OCI-LY1 (cell line): ENCODE results near the gene PRR18.

Experiments
- H2AFZ ChIP-seq: fragments of 200-600 bp; sonication (generic), shearing (Covaris generic); 2 replicates; pipeline ENCODE4 v1.6.0; 2014; ENCODE audit warnings: antibody characterized with exemption, mild to moderate bottlenecking, low read length
- H3F3A ChIP-seq: fragments of 200-600 bp; sonication (generic), shearing (Covaris generic); 2 replicates; pipeline ENCODE4 v1.6.0; 2014; ENCODE audit warnings: mild to moderate bottlenecking, antibody characterized with exemption, low read length, moderate library complexity; ENCODE audit not compliant: insufficient read depth
- H3K27ac ChIP-seq: fragments of 200-600 bp; sonication (generic); 2 replicates; pipeline ENCODE4 v1.5.1; 2014; ENCODE audit warnings: low read length, mixed run types, mild to moderate bottlenecking, low read depth; ENCODE audit not compliant: poor library complexity, severe bottlenecking
- H3K27me3 ChIP-seq: fragments of 200-600 bp; sonication (generic); 2 replicates; pipeline ENCODE4 v1.6.0; 2014; ENCODE audit warnings: antibody characterized with exemption, mild to moderate bottlenecking, low read length, moderate library complexity; ENCODE audit not compliant: insufficient read depth
- H3K36me3 ChIP-seq: fragments of 200-600 bp; sonication (generic); 2 replicates; pipeline ENCODE4 v1.6.1; 2014; ENCODE audit warnings: mild to moderate bottlenecking, antibody characterized with exemption, low read length, moderate library complexity, mixed read lengths; ENCODE audit not compliant: insufficient read depth
- H3K4me1 ChIP-seq: fragments of 200-600 bp; sonication (generic); 2 replicates; pipeline ENCODE4 v1.5.1; 2014; ENCODE audit warnings: mild to moderate bottlenecking, low read length, moderate library complexity; ENCODE audit not compliant: insufficient read depth, severe bottlenecking
- H3K4me2 ChIP-seq: fragments of 200-600 bp; sonication (generic), shearing (Covaris generic); 2 replicates; pipeline ENCODE4 v1.6.1; 2014; ENCODE audit warnings: low read length
- H3K4me3 ChIP-seq: fragments of 200-600 bp; sonication (generic); 2 replicates; pipeline ENCODE4 v1.5.1; 2014; ENCODE audit warnings: low read length, low read depth, mild to moderate bottlenecking, mixed read lengths; ENCODE audit not compliant: poor library complexity, severe bottlenecking
- H3K79me2 ChIP-seq: fragments of 200-600 bp; shearing (Covaris generic); 2 replicates; pipeline ENCODE4 v1.6.1; 2016; ENCODE audit warnings: mixed run types, low read length, mixed read lengths; ENCODE audit not compliant: insufficient read depth
- H3K9ac ChIP-seq: fragments of 200-600 bp; sonication (generic), shearing (Covaris generic); 2 replicates; pipeline ENCODE4 v1.6.1; 2014; ENCODE audit warnings: mild to moderate bottlenecking, low read length, mixed read lengths
- H3K9me2 ChIP-seq: fragments of 200-600 bp; sonication (generic), shearing (Covaris generic); 2 replicates; pipeline ENCODE4 v1.6.1; 2014; ENCODE audit warnings: low read depth, mild to moderate bottlenecking, low read length, mixed read lengths
- H3K9me3 ChIP-seq: fragments of 200-600 bp; shearing (Covaris generic); 2 replicates; pipeline ENCODE4 v1.6.1; 2014; ENCODE audit warnings: low read length, mixed read lengths
- H4K20me1 ChIP-seq: fragments of 200-600 bp; sonication (generic), shearing (Covaris generic); 2 replicates; pipeline ENCODE4 v1.6.0; 2016; ENCODE audit warnings: mild to moderate bottlenecking, low read length; ENCODE audit not compliant: insufficient read depth
- CTCF ChIP-seq: fragments of 200-600 bp; sonication (generic), shearing (Covaris generic); IDR thresholded peaks from 2 replicates; pipeline ENCODE4 v1.5.1; 2017; ENCODE audit warnings: mild to moderate bottlenecking, antibody characterized with exemption, low read length, moderate library complexity, mixed read lengths
- EZH2 ChIP-seq: fragments of 200-600 bp; sonication (generic), shearing (Covaris generic); IDR thresholded peaks from 2 replicates; pipeline ENCODE4 v1.8.0; 2017; ENCODE audit warnings: borderline replicate concordance, mixed run types, mild to moderate bottlenecking, antibody characterized with exemption, low read length, moderate library complexity, mixed read lengths

Gene PRR18

GRCh38 chr6:166308033-166308768, at the start of gene PRR18:
Gene PRR18, minus strand, starts transcription at chr6:166308392. Its CDS starts 250 bp downstream, at chr6:166308142.
- peaks cover 8% of the 10 kb centered on the region; the same call in 1 of the 2 replicates for H3K27me3 ChIP-seq
- no peak within 1 kb of the TSS for H3K27ac ChIP-seq
- no peak within 1 kb of the TSS for H3K4me3 ChIP-seq
- H2AFZ ChIP-seq = no peak within 1 kb of the TSS
- H4K20me1 ChIP-seq = no peaks in the 10 kb centered on the region
- no peaks in the 10 kb centered on the region for H3K9me3 ChIP-seq
- H3K79me2 ChIP-seq = no peaks in the 10 kb centered on the region
- peak within 1 kb of the TSS; percentile 36; the same call in 1 of the 2 replicates for H3K4me2 ChIP-seq
- H3K9ac ChIP-seq = no peak within 1 kb of the TSS
- no peaks in the 10 kb centered on the region for H3K4me1 ChIP-seq
- no peak for TF ChIP-seq CTCF
- TF ChIP-seq EZH2 = no peak
- no peaks in the 10 kb centered on the region for H3K9me2 ChIP-seq
- H3K36me3 ChIP-seq = no peaks in the 10 kb centered on the region
- no peaks in the 10 kb centered on the region for H3F3A ChIP-seq

GRCh38 chr6:166355552-166355951, 47.4 kb upstream of the PRR18 start:
- Histone ChIP-seq H3K36me3 (no peaks in the 10 kb centered on the region), H3K9me3 (no peaks in the 10 kb centered on the region; the same call in 1 of the 2 replicates), H3K27ac (no peak overlapping the region), H3K9ac (no peak overlapping the region), H3F3A (no peaks in the 10 kb centered on the region), H3K4me1 (peaks cover 9% of the 10 kb centered on the region), H3K4me3 (no peak overlapping the region), H4K20me1 (no peaks in the 10 kb centered on the region), H3K9me2 (no peaks in the 10 kb centered on the region), H3K27me3 (no peaks in the 10 kb centered on the region), H3K79me2 (no peaks in the 10 kb centered on the region), H3K4me2 (no peak overlapping the region), H2AFZ (no peak overlapping the region)
- TF ChIP-seq CTCF (no peak), EZH2 (no peak)

- Histone ChIP-seq H3K27me3 (no peaks in the 10 kb centered on the region), H3K9me3 (no peaks in the 10 kb centered on the region; the same call in 1 of the 2 replicates), H2AFZ (no peak overlapping the region), H3K36me3 (no peaks in the 10 kb centered on the region), H3K79me2 (no peaks in the 10 kb centered on the region), H3K4me3 (no peak overlapping the region), H3K9me2 (no peaks in the 10 kb centered on the region), H3K4me2 (no peak overlapping the region), H4K20me1 (no peaks in the 10 kb centered on the region), H3K9ac (no peak overlapping the region), H3K27ac (no peak overlapping the region), H3K4me1 (peaks cover 9% of the 10 kb centered on the region), H3F3A (no peaks in the 10 kb centered on the region)
- no peak for TF ChIP-seq EZH2
- TF ChIP-seq CTCF = no peak
Observed at GRCh38 chr6:166354965-166355364, 46.8 kb upstream of the PRR18 start.
